Measurements from ENCODE around the gene DEAF1. TPM values are rescaled to one million over a fixed set of nuclear protein-coding genes. Genes with fewer than 3 reads are reported as not detected.
A peak's percentile ranks its signal among the peaks of the same experiment; 100 is the strongest.

Gene DEAF1
- total and polyA plus RNA-seq, 2 of the 13 experiments (the other 11 are each of a cell fraction or from before 2014, with no cell fraction given) = 22.3 to 29.6 TPM

GRCh38 chr11:706439-706956 lies 11.5 kb upstream of the DEAF1 start (continued):
- TF ChIP-seq AGO1 (IDR thresholded peaks at IDR 0.05; ENCODE audit: low read depth, low read length, poor library complexity, severe bottlenecking) (peak; percentile 19), ZNF546 (CRISPR knock-in tag; conservative IDR thresholded peaks at IDR 0.05) (no peak), HES4 (CRISPR knock-in tag; IDR thresholded peaks at IDR 0.05; ENCODE audit: borderline replicate concordance) (0 out of 2 replicates have a peak, but pooled peaks have one; percentile 12), KLF16 (CRISPR knock-in tag; IDR thresholded peaks at IDR 0.05) (0 out of 4 replicates have a peak, but pooled peaks of 1 of the 2 experiments have one; percentile 16), POLR2AphosphoS5 (IDR thresholded peaks at IDR 0.05; ENCODE audit: low read depth, low read length) (0 out of 2 replicates have a peak, but pooled peaks have one; percentile 25), ZFP36L2 (CRISPR knock-in tag; IDR thresholded peaks at IDR 0.05) (0 out of 2 replicates have a peak, but pooled peaks have one; percentile 9), CBFB (CRISPR knock-in tag; IDR thresholded peaks at IDR 0.05) (0 out of 2 replicates have a peak, but pooled peaks have one; percentile 3), HNRNPLL (IDR thresholded peaks at IDR 0.05; ENCODE audit: low read depth, low read length, poor library complexity, severe bottlenecking) (peak; percentile 38), SNAPC5 (CRISPR knock-in tag; IDR thresholded peaks at IDR 0.05; ENCODE audit: borderline replicate concordance) (0 out of 2 replicates have a peak, but pooled peaks have one; percentile 14), ZNF33A (CRISPR knock-in tag; IDR thresholded peaks at IDR 0.05; ENCODE audit: borderline replicate concordance) (0 out of 2 replicates have a peak, but pooled peaks have one; percentile 52), ZNF879 (CRISPR knock-in tag; IDR thresholded peaks at IDR 0.05) (0 out of 2 replicates have a peak, but pooled peaks have one; percentile 8), ZNF34 (CRISPR knock-in tag; IDR thresholded peaks at IDR 0.05; ENCODE audit: borderline replicate concordance) (0 out of 2 replicates have a peak, but pooled peaks have one; percentile 2), ZNF792 (CRISPR knock-in tag; IDR thresholded peaks at IDR 0.05) (0 out of 2 replicates have a peak, but pooled peaks have one; percentile 5), ZNF747 (CRISPR knock-in tag; IDR thresholded peaks at IDR 0.05; ENCODE audit: borderline replicate concordance) (0 out of 2 replicates have a peak, but pooled peaks have one; percentile 43), ZSCAN31 (CRISPR knock-in tag; IDR thresholded peaks at IDR 0.05; ENCODE audit: low read depth) (0 out of 2 replicates have a peak, but pooled peaks have one; percentile 9), ZMYM4 (CRISPR knock-in tag; IDR thresholded peaks at IDR 0.05) (no peak), ZSCAN5A (CRISPR knock-in tag; IDR thresholded peaks at IDR 0.05; ENCODE audit: borderline replicate concordance) (0 out of 2 replicates have a peak, but pooled peaks have one; percentile 20), PTBP1 (IDR thresholded peaks at IDR 0.05; ENCODE audit: low read depth, low read length, poor library complexity, severe bottlenecking) (peak; percentile 36), ZNF20 (CRISPR knock-in tag; IDR thresholded peaks at IDR 0.05) (no peak), KMT2A (CRISPR knock-in tag; IDR thresholded peaks at IDR 0.05) (0 out of 2 replicates have a peak, but pooled peaks have one; percentile 8), ZKSCAN5 (CRISPR knock-in tag; IDR thresholded peaks at IDR 0.05) (peak; percentile 33; the same call in 1 of the 2 replicates), ZNF850 (CRISPR knock-in tag; conservative IDR thresholded peaks at IDR 0.05) (0 out of 2 replicates have a peak, but pooled peaks have one; percentile 47), EED (CRISPR knock-in tag; IDR thresholded peaks at IDR 0.05) (0 out of 2 replicates have a peak, but pooled peaks have one; percentile 22)
